Frontal cortex (tissue), 4 donors: ENCODE results near the gene ARSB. TPM values are rescaled to one million over a fixed set of nuclear protein-coding genes. Genes with fewer than 3 reads are reported as not detected.
A peak's percentile ranks its signal among the peaks of the same experiment; 100 is the strongest.
"Not testable (repeated sequence)": the region's sequence is repeated elsewhere in the genome, so short reads cannot be mapped to it uniquely, and the experiment has no call there.

Source experiments
- DNase-seq, 2 donors: peaks; one replicate each; pipeline ENCODE4 v3.0.0; 2012; ENCODE audit warnings: low spot score in 2 of 2
- FAIRE-seq: peaks from 2 replicates; lab custom pipeline; 2012; peaks lifted over from hg19 to GRCh38; lab: Jason Lieb, UNC
- total RNA-seq: library from RNA; depleted of rRNA; stranded (reverse); fragments of >200 nt; gene quantifications from one replicate; pipeline ENCODE4 v1.2.3, GENCODE V29; 2014
- donor health status: control.
- donor health status: control.
- donor health status: control.

The ARSB gene
- total RNA-seq, 1 donor from 2014 or later = 20.4 TPM

GRCh38 chr5:78763659-78764189, 221.4 kb downstream of the ARSB start:
- DNase-seq = no peak
- FAIRE-seq = no peak

- FAIRE-seq, DNase-seq: not testable (repeated sequence)
Observed at GRCh38 chr5:78762743-78763142, 222.4 kb downstream of the ARSB start.

GRCh38 chr5:78761840-78762239, 223.3 kb downstream of the ARSB start:
- no peak for DNase-seq
- no peak for FAIRE-seq

GRCh38 chr5:78760770-78761169, 224.3 kb downstream of the ARSB start:
- FAIRE-seq (no peak), DNase-seq (no peak)

- DNase-seq (no peak), FAIRE-seq (no peak)
Observed at GRCh38 chr5:78760366-78760765, 224.7 kb downstream of the ARSB start.

GRCh38 chr5:78758169-78758839, 226.8 kb downstream of the ARSB start:
- DNase-seq = no peak
- no peak for FAIRE-seq

- no peak for DNase-seq
- FAIRE-seq = no peak
Observed at GRCh38 chr5:78757269-78758053, 227.6 kb downstream of the ARSB start.

GRCh38 chr5:78756858-78757257, 228.3 kb downstream of the ARSB start:
- FAIRE-seq (no peak), DNase-seq (no peak)

- no peak for FAIRE-seq
- DNase-seq = no peak
Observed at GRCh38 chr5:78755822-78756429, 229.2 kb downstream of the ARSB start.

GRCh38 chr5:78754655-78755054, 230.5 kb downstream of the ARSB start:
- no peak for FAIRE-seq

GRCh38 chr5:78753093-78753531, 232.0 kb downstream of the ARSB start:
- FAIRE-seq (no peak), DNase-seq (no peak)

More at GRCh38 chr5:78754655-78755054, 230.5 kb downstream of the ARSB start:
- DNase-seq = no peak

GRCh38 chr5:78751872-78752271, 233.2 kb downstream of the ARSB start:
- FAIRE-seq (no peak), DNase-seq (no peak)

GRCh38 chr5:78750281-78750680, 234.8 kb downstream of the ARSB start:
- FAIRE-seq (no peak), DNase-seq (no peak)

GRCh38 chr5:78747705-78748359, 237.3 kb downstream of the ARSB start:
- FAIRE-seq (no peak), DNase-seq (peak in 1 of 2 donors; percentile 16)

GRCh38 chr5:78747055-78747454, 238.1 kb downstream of the ARSB start:
- FAIRE-seq (no peak), DNase-seq (no peak)

- FAIRE-seq = no peak
- DNase-seq = no peak
Observed at GRCh38 chr5:78746021-78746770, 238.9 kb downstream of the ARSB start.

- DNase-seq (no peak), FAIRE-seq (no peak)
Observed at GRCh38 chr5:78744951-78745534, 240.1 kb downstream of the ARSB start.

- DNase-seq (no peak), FAIRE-seq (no peak)
Observed at GRCh38 chr5:78741019-78741418, 244.1 kb downstream of the ARSB start.

- DNase-seq = no peak
- no peak for FAIRE-seq
Observed at GRCh38 chr5:78738693-78739300, 246.3 kb downstream of the ARSB start.
